ENCODE measurements around the gene SYT6.

- no peak for TF ChIP-seq EZH2 (IDR thresholded peaks at IDR 0.05; ENCODE audit: borderline replicate concordance)
- TF ChIP-seq, protein P1, sequence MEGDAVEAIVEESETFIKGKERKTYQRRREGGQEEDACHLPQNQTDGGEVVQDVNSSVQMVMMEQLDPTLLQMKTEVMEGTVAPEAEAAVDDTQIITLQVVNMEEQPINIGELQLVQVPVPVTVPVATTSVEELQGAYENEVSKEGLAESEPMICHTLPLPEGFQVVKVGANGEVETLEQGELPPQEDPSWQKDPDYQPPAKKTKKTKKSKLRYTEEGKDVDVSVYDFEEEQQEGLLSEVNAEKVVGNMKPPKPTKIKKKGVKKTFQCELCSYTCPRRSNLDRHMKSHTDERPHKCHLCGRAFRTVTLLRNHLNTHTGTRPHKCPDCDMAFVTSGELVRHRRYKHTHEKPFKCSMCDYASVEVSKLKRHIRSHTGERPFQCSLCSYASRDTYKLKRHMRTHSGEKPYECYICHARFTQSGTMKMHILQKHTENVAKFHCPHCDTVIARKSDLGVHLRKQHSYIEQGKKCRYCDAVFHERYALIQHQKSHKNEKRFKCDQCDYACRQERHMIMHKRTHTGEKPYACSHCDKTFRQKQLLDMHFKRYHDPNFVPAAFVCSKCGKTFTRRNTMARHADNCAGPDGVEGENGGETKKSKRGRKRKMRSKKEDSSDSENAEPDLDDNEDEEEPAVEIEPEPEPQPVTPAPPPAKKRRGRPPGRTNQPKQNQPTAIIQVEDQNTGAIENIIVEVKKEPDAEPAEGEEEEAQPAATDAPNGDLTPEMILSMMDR (IDR thresholded peaks at IDR 0.05; ENCODE audit: poor library complexity): no peak
These were observed 91.1 kb downstream of the SYT6 start for GRCh38 chr1:114062477-114063099.

Measured in hepatocyte (in vitro differentiated cells).